GM19452 (cell line): Measurements from ENCODE around the gene PAQR7.

ENCODE experiments used
- ATAC-seq: cut with Tn5 transposase; IDR thresholded peaks from one replicate; pipeline ENCODE4 v1.9.1; 2021; ENCODE audit not compliant: unreplicated experiment

PAQR7 gene

DNA sequence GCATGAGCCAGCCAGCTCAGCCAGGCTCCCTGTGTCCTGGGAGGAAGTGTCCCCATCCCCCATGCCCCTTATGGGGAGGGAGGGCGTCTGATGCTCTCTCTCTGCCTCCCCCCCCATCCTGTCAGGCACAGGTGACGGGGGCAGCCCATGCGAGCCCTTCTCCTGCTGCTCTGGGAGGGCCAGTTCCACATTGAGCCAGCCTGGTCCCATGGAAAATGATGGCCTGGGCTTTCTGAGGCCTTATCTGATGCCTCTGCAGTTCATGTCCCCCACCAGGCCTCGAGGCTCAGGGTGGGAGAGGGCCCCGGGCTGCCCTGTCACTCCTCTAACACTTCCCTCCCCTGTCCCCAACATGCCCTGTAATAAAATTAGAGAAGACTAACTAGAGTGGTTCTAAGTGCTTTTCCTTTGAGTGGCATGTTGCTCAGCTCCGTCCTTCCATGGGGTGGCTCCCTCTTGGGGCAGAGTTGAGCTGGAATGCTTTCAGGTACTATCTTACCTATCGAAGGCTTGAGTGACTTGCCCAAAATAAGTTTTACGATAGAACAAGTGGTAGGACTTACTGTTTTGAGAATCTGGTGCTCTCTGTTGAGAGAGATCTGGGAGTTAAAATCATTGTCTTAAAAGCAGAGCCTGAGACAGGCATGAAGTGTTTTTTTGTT, 57.5 kb downstream of the PAQR7 start:
- no peak for ATAC-seq

DNA sequence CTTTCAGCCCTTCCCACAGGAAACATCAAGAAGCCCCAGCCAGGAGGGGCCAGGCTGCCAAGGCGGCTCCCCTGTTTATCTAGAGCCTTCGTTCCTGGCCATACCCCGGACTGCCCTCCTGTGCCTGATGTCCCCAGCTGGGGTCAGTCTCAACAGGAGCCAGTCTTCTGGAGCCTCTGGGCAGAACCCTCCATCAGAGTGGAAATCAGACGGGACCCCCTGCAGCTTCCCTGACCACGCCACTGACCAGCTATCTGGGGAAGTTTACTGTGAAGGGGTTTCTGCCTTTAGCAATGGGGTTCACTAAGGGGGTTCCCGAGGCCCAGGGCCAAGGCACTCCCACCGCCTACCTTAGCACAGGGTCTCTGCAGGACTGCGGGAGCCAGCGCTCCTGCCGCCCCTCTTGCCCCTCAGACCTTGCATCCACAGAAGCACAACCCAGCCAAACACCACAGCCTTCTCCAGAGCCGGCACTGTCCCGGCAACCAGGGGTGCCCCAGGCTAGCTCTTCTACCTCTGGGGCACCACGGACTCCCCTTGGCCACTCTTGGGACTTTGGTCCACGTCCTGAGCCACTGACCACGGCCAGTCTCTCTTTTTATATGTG, 59.3 kb downstream of the PAQR7 start:
- no peak for ATAC-seq

DNA sequence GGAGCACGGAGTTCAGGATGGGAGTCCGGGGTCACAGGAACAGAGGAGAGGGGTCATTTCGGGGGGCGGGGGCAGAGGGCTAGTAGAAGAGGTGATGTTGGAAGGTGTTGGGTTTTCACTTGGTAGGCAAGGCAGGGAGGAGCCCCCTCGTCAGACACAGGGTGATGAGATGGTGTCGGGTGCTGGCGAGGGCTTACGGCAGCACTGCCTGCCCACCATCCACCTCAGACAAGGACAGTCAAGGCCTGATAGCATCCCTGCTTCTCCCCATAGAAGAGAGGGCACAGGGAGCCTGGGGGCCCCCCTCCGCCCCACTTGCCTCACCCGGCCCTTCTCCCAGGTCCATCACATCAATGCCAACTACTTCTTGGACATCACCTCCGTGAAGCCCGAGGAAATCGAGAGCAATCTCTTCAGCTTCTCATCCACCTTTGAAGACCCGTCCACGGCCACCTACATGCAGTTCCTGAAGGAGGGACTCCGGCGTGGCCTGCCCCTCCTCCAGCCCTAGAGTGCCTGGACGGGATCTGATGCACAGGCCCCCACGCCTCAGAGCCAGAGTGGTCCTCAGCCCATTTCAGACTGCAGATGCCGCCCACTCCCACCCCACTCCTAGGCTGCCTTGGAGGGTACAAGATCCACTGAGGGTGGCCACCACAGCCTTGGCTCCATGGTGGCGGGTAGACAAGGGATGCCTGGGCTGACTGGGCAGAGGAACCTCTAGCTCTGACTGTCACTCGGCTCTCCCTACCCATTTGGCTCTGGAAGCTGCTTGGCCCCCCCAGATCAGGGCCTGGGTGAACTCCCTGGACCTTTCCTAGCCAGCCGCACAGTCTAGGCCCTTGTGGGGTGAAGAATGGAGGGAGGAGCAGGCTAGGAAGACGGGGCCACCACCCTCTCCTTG, 60.0 kb downstream of the PAQR7 start:
- ATAC-seq: no peak

DNA sequence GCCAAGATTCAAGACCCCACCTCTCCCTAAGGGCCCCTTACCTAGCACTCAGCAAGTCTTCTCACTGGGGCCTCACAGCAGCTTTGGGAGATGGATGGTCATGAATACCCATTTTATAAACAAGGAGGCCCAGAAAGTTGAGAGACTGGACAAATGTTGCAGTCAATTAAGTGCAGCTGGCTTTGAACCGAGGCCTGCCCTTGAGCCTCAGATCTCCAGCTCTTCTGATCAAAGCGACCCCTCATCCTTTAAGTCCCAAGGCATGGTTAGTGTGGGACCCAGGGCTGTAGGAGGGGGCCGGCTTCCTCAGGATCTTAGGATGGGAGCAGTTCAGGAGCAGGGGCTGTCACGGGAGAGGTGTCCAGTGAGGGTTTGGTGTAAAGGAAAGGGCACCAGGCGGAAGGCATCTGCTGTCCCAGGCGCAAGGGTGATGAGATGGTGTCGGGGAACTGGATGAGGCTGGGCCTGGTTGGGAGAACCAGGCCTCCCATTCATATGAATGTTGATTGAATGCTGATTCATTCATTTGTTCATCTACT, 60.9 kb downstream of the PAQR7 start:
- no peak for ATAC-seq

DNA sequence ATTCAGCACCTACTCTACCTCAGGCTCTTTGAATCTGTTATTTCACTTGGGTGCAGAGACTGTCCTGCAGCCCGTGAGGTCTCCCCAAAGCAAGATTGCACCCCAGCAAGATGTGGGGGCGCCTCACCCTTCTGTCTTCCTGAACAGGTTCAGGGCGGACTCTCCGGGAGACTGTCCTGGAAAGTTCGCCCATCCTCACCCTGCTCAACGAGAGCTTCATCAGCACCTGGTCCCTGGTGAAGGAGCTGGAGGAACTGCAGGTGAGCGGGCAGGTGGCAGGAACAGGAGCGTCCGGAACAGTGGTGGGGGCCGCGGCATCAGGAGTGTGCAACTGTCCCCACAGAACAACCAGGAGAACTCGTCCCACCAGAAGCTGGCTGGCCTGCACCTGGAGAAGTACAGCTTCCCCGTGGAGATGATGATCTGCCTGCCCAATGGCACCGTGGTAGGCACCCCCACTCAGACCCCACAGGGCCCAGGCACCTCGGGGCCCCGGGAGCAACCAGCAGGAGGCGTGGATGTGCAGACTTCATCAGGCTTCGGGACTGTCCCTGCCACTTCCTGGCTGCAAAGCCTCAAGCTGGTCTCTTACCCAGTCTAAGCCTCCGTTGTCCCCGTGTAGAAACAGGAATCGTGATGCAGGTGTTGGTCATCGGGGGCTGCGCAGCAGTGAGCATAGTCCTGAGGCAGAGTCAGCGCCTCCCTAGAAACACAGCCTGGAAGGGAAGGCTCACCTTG, 61.6 kb downstream of the PAQR7 start:
- no peak for ATAC-seq

DNA sequence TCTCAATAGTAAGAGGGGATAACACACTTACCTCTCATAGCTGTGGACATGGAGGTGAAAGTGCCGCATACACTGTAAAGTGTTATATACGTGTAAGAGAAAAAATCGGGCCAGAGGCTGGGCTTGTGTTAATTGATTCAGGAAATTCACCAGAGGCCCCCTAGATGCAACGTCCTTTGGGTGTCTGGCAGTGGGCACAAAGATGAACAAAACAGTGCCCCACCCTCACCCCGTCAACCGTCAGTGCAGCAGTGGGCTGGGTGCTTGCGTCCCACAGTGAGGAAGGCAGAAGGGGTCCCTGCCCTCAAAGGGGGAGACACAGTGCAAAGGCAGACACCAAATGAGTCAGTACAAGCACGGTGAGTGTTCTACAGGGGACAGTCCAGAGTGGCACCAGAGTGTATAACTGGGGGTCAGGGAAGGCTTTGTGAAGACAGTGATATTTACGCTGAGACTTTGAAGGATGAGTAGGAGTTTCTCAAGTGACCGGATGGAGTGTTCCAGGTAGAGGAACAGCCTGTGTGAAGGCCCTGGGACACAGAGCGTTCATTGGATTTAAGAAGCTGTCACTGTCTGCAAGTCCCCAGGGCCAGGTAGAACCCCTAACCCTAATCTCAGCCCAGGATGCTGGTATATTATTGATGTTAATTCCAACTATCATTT, 62.3 kb downstream of the PAQR7 start:
- ATAC-seq: no peak
